ENCODE results near the gene MICAL2. TPM values are rescaled to one million over a fixed set of nuclear protein-coding genes. Genes with fewer than 3 reads are reported as not detected.

MICAL2 gene
- polyA plus RNA-seq, 3 donors, result 5.7 to 7.5 (median 6.0) TPM

- no peak for DNase-seq
These were observed 113.6 kb downstream of the MICAL2 start for GRCh38 chr11:12223771-12224536.

- no peak for DNase-seq
These were observed 114.1 kb downstream of the MICAL2 start for GRCh38 chr11:12224537-12224893.

DNA sequence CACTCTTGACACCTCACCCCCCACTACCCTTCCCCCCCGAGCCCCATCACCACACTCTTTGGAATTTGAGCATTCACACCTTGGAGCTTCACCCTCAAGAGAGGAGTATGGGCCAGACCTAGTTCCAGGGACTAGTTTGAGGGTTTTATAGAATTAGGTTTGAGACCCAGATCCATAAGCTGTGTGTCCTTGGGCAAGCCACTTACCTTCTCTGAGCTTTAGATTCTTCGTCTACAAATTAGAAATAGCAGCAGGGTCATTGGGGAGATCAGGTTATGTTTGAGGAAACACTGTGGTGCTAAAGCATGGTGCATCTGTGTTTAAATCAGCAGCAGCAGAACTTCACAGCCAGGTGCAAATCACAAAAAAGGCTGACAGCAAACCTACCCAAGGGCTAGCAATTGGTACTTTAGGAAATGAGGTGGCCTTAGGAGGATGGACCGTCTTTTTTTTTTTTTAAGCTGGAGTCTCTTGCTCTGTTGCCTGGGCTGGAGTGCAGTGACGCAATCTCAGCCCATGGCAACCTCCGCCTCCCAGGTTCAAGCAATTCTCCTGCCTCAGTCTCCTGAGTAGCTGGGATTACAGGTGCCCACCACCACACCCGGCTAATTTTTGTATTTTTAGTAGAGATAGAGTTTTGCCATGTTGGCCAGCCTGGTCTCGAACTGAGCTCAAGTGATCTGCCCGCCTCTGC is 114.8 kb downstream of the MICAL2 start:
- no peak for DNase-seq

GRCh38 chr11:12226093-12226492 is 115.7 kb downstream of the MICAL2 start:
- no peak for DNase-seq

- no peak for DNase-seq
These were observed 119.2 kb downstream of the MICAL2 start for GRCh38 chr11:12229450-12230229.

DNA sequence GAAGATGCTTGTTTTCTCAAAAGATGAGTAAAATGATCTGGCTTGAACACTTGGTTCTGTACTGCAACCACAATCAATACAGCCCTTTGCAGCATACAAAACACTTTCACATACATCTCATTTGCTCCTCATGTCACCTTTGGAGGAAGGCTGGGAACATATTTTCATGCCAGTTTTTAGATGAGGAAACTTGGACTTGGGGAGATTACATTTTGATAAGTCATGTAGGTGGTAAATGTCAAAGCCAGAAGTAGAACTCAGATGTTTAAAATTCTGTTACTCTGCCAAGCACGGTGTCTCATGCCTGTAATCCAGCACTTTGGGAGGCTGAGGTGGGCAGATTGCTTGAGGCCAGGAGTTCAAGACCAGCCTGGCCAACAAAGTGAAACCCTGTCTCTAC is 121.8 kb downstream of the MICAL2 start:
- no peak for DNase-seq

- DNase-seq, result no peak
These were observed 122.6 kb downstream of the MICAL2 start for GRCh38 chr11:12232817-12233601.

DNA sequence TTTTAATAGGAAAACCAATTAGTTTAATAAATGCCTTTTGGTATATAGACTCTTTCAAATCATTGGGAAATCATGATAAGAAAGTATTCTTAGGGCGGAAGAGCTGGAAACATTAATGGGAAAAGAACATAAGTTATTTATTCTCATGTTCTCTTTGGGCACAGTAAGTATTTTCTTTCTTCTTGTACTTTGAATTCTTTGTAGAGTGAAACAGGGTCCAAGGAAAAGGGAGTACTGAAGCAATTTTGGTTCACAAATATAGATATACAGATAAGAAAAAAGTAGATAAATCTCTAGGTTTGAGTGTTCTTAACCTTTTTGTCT is 123.2 kb downstream of the MICAL2 start:
- no peak for DNase-seq

GRCh38 chr11:12234221-12234620 is 123.8 kb downstream of the MICAL2 start:
- no peak for DNase-seq

GRCh38 chr11:12235080-12235479 is 124.7 kb downstream of the MICAL2 start:
- DNase-seq, result no peak

DNA sequence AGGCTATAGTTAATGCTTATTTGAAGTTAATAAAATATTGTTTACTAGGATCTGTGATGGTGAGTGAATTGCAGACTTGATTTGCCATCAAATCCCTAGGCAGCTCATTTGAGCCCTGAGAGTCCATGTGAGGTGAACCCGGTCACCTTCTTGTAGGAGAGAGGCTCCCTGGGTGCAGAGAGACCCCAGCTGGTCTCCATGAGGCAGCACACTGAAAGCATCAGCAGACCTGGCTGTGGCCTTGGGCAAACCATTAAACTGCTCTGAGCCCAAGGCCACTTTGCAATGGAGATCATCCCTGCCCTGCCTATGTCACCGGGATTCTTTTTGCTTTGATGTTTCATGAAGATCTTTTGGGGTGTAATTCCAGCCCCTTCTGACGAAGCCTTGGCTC is 125.2 kb downstream of the MICAL2 start:
- DNase-seq, result no peak

DNA sequence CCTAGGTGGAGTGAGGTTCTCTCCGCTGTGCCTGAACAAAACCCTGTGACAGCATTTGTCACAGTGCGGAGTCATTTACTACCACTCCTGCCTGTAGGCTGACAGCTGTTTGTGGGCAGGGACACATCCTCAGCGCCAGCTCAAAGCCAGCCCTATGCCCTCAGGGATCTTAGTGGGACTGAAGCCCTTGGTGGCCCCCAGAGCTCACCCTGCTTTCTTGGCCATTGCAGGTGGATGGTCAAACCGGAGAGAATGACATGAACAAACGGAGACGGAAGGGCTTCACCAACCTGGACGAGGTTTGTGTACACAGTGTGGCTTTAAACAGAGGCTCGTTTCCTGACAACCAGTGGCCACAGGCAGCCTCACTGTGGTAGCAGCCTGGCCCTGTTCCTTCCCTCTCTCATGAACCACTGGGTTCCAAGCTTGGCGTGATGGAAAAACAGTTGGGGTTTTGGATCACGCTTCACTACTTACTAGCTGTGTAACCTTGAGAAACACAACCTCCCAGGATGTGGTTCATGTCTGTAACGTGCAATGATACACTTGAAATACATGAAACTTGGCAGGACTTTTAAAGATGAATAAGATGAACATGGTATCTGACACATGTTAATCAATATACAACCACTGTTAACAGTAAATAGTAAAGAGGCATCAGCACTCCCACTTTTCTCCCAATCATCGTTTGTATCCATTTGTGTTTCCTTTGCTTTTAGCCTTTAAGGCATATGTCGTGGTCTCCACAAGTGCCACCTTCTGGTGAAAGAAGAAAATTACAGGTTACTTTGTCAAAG is 125.8 kb downstream of the MICAL2 start:
- peak; percentile 49 for DNase-seq

DNA sequence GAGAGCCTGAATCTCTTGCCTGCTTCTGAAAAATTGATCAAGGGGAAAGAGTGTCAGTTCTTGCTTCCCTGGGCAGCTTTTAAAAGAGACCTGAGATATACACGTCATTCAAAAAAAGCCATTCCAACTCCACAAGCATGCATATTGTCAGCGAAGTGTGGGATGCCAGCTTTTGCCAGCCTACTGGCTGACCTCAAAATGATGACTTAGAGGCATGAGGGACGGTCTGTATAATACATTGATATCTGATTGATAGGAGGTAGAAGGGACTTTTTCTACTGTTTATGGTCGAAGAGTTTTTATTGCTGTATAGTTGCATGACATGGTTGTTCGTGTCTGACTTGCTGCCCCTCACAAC is 126.3 kb downstream of the MICAL2 start:
- DNase-seq, result no peak

GRCh38 chr11:12237381-12237784 is 127.0 kb downstream of the MICAL2 start:
- no peak for DNase-seq

- DNase-seq, result no peak
These were observed 128.0 kb downstream of the MICAL2 start for GRCh38 chr11:12238420-12238819.

- DNase-seq, result no peak
These were observed 129.0 kb downstream of the MICAL2 start for GRCh38 chr11:12239396-12239795.

DNA sequence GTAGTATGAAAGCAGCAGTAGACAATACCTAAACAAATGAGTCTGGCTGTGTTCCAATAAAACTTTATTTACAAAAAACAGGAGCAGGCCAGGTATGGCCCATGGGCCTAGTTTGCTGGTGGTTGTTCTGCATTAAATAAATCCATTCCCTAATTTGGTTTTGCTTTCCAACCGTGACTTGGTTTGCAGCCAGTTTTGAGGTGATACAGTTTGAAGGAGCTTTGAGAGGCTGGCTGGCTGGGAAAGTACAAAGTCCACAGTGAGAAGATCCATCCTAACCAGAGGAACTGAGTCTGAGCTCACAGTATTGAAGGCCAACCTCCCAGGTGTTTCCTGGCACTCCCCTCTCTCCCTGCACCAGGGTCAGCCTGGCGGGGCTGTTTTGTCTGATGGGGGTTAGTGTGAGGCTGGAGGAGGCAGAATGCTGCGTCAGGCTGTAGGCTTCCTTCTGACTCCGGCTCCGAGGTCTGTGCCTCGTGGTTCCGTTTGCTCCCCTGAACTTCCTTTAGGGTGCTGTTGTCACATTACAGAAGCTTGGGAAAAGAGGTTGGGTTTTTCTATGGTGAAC is 129.5 kb downstream of the MICAL2 start:
- DNase-seq, result no peak

DNA sequence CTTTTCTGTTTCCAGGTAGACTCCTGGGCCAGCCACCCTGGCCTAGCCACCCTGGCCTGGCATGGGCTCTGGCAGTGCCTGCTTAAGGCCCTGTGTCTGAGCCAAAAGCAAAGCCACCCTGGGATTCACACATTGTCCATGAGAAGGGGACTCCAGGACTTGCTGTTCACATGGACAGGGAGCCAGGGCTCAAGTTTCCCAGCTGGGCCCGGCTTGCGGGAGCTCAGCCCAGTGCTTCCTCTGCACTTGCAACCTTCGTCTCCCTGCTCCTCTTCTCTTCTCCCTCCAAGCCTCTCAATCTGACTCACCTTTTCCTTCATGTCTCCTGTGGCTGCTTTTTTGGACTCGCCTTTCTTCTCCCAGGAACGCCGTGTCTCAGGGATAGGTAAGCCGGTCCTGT is 130.3 kb downstream of the MICAL2 start:
- no peak for DNase-seq

- no peak for DNase-seq
These were observed 131.0 kb downstream of the MICAL2 start for GRCh38 chr11:12241401-12241800.

- no peak for DNase-seq
These were observed 131.7 kb downstream of the MICAL2 start for GRCh38 chr11:12241971-12242672.
